HL-60 (cell line): ENCODE measurements around the gene USP44.

Experiments used
- GABPA ChIP-seq: IDR thresholded peaks from 2 replicates; pipeline ENCODE4 v1.6.1; 2012; ENCODE audit warnings: low read depth
- POLR2AphosphoS5 ChIP-seq: IDR thresholded peaks from 2 replicates; pipeline ENCODE4 v1.6.1; 2012; ENCODE audit warnings: low read depth
- TF ChIP-seq, protein P1 (sequence below): IDR thresholded peaks from one replicate; pipeline ENCODE4 v1.5.1; 2011; ENCODE audit warnings: low read length, control low read depth, inconsistent platforms; ENCODE audit not compliant: insufficient read depth
- TF ChIP-seq, protein P2 (sequence below): IDR thresholded peaks from 2 replicates; pipeline ENCODE4 v1.6.1; 2012; ENCODE audit warnings: low read depth; ENCODE audit not compliant: insufficient replicate concordance

DNA sequence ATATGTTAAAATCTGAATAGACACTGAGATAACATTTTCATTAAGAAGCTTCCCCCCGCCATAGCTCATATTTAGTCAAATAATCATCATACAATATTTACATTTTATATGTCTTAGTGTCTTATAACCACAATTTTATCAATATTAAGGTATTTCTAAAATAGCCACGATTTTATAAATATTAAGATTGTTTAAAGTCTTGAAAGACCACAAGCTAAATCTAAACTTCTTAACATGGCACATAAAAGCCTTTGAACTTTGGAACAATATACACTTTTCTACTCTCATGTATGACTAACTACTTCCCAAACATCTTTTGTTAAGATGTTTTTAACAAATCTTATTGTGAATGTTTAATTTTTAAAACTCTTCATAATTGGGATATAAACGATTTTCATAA lies 6.5 kb downstream of the USP44 start:
- TF ChIP-seq, protein P1, sequence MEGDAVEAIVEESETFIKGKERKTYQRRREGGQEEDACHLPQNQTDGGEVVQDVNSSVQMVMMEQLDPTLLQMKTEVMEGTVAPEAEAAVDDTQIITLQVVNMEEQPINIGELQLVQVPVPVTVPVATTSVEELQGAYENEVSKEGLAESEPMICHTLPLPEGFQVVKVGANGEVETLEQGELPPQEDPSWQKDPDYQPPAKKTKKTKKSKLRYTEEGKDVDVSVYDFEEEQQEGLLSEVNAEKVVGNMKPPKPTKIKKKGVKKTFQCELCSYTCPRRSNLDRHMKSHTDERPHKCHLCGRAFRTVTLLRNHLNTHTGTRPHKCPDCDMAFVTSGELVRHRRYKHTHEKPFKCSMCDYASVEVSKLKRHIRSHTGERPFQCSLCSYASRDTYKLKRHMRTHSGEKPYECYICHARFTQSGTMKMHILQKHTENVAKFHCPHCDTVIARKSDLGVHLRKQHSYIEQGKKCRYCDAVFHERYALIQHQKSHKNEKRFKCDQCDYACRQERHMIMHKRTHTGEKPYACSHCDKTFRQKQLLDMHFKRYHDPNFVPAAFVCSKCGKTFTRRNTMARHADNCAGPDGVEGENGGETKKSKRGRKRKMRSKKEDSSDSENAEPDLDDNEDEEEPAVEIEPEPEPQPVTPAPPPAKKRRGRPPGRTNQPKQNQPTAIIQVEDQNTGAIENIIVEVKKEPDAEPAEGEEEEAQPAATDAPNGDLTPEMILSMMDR: no peak
- TF ChIP-seq, protein P2, sequence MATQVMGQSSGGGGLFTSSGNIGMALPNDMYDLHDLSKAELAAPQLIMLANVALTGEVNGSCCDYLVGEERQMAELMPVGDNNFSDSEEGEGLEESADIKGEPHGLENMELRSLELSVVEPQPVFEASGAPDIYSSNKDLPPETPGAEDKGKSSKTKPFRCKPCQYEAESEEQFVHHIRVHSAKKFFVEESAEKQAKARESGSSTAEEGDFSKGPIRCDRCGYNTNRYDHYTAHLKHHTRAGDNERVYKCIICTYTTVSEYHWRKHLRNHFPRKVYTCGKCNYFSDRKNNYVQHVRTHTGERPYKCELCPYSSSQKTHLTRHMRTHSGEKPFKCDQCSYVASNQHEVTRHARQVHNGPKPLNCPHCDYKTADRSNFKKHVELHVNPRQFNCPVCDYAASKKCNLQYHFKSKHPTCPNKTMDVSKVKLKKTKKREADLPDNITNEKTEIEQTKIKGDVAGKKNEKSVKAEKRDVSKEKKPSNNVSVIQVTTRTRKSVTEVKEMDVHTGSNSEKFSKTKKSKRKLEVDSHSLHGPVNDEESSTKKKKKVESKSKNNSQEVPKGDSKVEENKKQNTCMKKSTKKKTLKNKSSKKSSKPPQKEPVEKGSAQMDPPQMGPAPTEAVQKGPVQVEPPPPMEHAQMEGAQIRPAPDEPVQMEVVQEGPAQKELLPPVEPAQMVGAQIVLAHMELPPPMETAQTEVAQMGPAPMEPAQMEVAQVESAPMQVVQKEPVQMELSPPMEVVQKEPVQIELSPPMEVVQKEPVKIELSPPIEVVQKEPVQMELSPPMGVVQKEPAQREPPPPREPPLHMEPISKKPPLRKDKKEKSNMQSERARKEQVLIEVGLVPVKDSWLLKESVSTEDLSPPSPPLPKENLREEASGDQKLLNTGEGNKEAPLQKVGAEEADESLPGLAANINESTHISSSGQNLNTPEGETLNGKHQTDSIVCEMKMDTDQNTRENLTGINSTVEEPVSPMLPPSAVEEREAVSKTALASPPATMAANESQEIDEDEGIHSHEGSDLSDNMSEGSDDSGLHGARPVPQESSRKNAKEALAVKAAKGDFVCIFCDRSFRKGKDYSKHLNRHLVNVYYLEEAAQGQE: no peak
- no peak for TF ChIP-seq POLR2AphosphoS5
- no peak for TF ChIP-seq GABPA
